HuH-7.5 (cell line): ENCODE measurements around the gene PHF21A.

Experiments
- DNase-seq: peaks from one replicate; pipeline ENCODE4 v3.0.0; 2011; ENCODE audit warnings: low spot score

The PHF21A gene

GRCh38 chr11:46075168-46075567, 46.1 kb downstream of the PHF21A start:
- no peak for DNase-seq

GRCh38 chr11:46073632-46074031, 47.6 kb downstream of the PHF21A start:
- no peak for DNase-seq

GRCh38 chr11:46072172-46072964, 48.9 kb downstream of the PHF21A start:
- no peak for DNase-seq

- DNase-seq: no peak
Observed at GRCh38 chr11:46071091-46071490, 50.2 kb downstream of the PHF21A start.

GRCh38 chr11:46069595-46069994, 51.7 kb downstream of the PHF21A start:
- no peak for DNase-seq

GRCh38 chr11:46066335-46066734, 54.9 kb downstream of the PHF21A start:
- no peak for DNase-seq

GRCh38 chr11:46065681-46066080, 55.6 kb downstream of the PHF21A start:
- no peak for DNase-seq

- DNase-seq: no peak
Observed at GRCh38 chr11:46064221-46064620, 57.0 kb downstream of the PHF21A start.

- no peak for DNase-seq
Observed at GRCh38 chr11:46063138-46063537, 58.1 kb downstream of the PHF21A start.

- DNase-seq: no peak
Observed at GRCh38 chr11:46060013-46060412, 61.2 kb downstream of the PHF21A start.

GRCh38 chr11:46057489-46057888, 63.8 kb downstream of the PHF21A start:
- DNase-seq: no peak

GRCh38 chr11:46055371-46055770, 65.9 kb downstream of the PHF21A start:
- no peak for DNase-seq

GRCh38 chr11:46051102-46051501, 70.2 kb downstream of the PHF21A start:
- DNase-seq: no peak

- no peak for DNase-seq
Observed at GRCh38 chr11:46050662-46051061, 70.6 kb downstream of the PHF21A start.

- no peak for DNase-seq
Observed at GRCh38 chr11:46050003-46050461, 71.2 kb downstream of the PHF21A start.

GRCh38 chr11:46049325-46049897, 71.8 kb downstream of the PHF21A start:
- DNase-seq: no peak

GRCh38 chr11:46048198-46048597, 73.1 kb downstream of the PHF21A start:
- DNase-seq: no peak

- DNase-seq: no peak
Observed at GRCh38 chr11:46047520-46047919, 73.7 kb downstream of the PHF21A start.

- no peak for DNase-seq
Observed at GRCh38 chr11:46045811-46046210, 75.4 kb downstream of the PHF21A start.

GRCh38 chr11:46044601-46045000, 76.7 kb downstream of the PHF21A start:
- DNase-seq: no peak

GRCh38 chr11:46039990-46040389, 81.3 kb downstream of the PHF21A start:
- no peak for DNase-seq

GRCh38 chr11:46038529-46038928, 82.7 kb downstream of the PHF21A start:
- no peak for DNase-seq

GRCh38 chr11:46036969-46037368, 84.3 kb downstream of the PHF21A start:
- DNase-seq: no peak

- no peak for DNase-seq
Observed at GRCh38 chr11:46036009-46036408, 85.2 kb downstream of the PHF21A start.
